CMK (cell line): ENCODE measurements around the gene UCN.

Source experiments
- DNase-seq: peaks from one replicate; pipeline ENCODE4 v3.0.0-alpha.2; 2010; ENCODE audit warnings: low read depth

Gene UCN

DNA sequence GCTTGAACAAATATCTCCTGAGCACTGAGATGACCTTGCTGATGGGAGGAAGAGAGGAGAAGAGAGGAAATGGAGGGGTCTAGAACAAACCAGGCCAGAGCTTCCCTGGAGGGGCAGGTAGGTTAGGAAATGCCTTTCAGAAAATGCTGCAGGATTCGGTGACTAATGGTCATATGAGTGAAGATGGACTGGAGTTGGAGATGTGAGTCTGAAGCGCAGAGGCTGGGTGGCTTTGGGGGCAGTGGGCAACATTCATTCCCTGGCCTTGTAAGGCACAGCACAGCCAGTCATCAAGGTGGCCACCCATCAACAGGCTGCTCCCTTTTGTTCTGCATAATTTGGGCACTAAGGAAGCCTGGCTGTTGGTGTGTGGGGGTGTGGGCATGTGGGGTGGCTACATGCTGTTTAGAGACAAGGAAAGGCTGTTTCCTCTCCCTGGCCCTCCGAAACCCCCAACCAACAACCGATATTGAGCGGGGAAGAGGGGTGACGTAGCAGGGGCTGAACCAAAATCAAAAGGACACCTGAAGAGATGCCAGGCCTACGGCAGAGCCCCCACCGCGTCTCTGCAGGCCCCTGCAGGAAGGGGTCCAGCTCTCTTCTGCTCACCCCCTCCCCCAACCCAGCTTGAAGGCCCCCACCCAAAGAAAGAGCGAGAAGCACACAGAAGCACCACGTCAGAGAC is 46.9 kb downstream of the UCN start:
- no peak for DNase-seq

DNA sequence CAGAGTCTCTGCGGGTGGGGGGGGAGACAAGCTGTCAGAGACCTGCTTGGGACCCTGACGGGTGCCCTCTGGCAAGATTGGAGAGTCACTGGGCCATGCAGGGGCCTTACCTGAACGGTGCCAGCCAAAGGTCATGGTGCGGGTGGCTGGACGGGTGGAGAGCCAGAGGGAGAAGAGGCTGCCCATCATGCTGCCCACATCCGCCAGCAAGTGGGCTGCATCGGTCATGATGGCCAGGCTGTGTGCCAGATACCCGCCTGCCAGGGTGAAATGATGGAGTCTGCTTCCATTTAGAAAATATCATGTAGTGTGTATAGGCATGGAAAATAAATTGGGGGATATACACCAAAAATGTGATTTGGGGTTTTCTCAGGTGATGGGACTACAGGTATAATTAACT is 50.2 kb downstream of the UCN start:
- DNase-seq, result no peak
